WTC11 (cell line): ENCODE data around the gene HBM.

Source experiments
- CBFB ChIP-seq: sonication (generic); formaldehyde crosslinking; IDR thresholded peaks from 2 replicates; pipeline ENCODE4 v1.8.1; 2022; ENCODE audit warnings: mild to moderate bottlenecking, low read depth, missing genetic modification reagents
- CREB1 ChIP-seq: sonication (generic); formaldehyde crosslinking; IDR thresholded peaks from 2 replicates; pipeline ENCODE4 v1.8.0; 2023; ENCODE audit warnings: mild to moderate bottlenecking, missing genetic modification reagents
- JUN ChIP-seq: sonication (generic); formaldehyde crosslinking; IDR thresholded peaks from 2 replicates; pipeline ENCODE4 v1.8.0; 2023; ENCODE audit warnings: mild to moderate bottlenecking, missing genetic modification reagents
- NR2C2 ChIP-seq: sonication (generic); formaldehyde crosslinking; IDR thresholded peaks from 2 replicates; pipeline ENCODE4 v1.8.0; 2022; ENCODE audit warnings: mild to moderate bottlenecking, missing genetic modification reagents
- SP1 ChIP-seq: sonication (generic); formaldehyde crosslinking; conservative IDR thresholded peaks from 2 replicates; pipeline ENCODE4 v1.8.1; 2022; ENCODE audit warnings: missing genetic modification reagents
- TF ChIP-seq, protein P1 (sequence below): fragments of 200-600 bp; IDR thresholded peaks from 2 replicates; pipeline ENCODE4 v1.8.0; 2022; ENCODE audit warnings: antibody characterized with exemption
- TF ChIP-seq, protein P2 (sequence below): sonication (generic); formaldehyde crosslinking; IDR thresholded peaks from 2 replicates; pipeline ENCODE4 v1.8.1; 2023; ENCODE audit warnings: mild to moderate bottlenecking, missing genetic modification reagents

DNA sequence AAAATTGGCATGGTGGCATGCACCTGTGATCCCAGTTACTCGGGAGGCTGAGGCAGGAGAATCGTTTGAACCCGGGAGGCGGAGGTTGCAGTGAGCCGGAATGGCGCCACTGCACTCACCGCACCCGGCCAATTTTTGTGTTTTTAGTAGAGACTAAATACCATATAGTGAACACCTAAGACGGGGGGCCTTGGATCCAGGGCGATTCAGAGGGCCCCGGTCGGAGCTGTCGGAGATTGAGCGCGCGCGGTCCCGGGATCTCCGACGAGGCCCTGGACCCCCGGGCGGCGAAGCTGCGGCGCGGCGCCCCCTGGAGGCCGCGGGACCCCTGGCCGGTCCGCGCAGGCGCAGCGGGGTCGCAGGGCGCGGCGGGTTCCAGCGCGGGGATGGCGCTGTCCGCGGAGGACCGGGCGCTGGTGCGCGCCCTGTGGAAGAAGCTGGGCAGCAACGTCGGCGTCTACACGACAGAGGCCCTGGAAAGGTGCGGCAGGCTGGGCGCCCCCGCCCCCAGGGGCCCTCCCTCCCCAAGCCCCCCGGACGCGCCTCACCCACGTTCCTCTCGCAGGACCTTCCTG lies 14.4 kb downstream of the HBM start, which contains the start of gene HBQ1:
- TF ChIP-seq CBFB (CRISPR knock-in tag) (no peak), SP1 (CRISPR knock-in tag) (peak; percentile 35; the same call in 1 of the 2 replicates), CREB1 (no peak), NR2C2 (CRISPR knock-in tag) (no peak), JUN (no peak)
- TF ChIP-seq, protein P1, sequence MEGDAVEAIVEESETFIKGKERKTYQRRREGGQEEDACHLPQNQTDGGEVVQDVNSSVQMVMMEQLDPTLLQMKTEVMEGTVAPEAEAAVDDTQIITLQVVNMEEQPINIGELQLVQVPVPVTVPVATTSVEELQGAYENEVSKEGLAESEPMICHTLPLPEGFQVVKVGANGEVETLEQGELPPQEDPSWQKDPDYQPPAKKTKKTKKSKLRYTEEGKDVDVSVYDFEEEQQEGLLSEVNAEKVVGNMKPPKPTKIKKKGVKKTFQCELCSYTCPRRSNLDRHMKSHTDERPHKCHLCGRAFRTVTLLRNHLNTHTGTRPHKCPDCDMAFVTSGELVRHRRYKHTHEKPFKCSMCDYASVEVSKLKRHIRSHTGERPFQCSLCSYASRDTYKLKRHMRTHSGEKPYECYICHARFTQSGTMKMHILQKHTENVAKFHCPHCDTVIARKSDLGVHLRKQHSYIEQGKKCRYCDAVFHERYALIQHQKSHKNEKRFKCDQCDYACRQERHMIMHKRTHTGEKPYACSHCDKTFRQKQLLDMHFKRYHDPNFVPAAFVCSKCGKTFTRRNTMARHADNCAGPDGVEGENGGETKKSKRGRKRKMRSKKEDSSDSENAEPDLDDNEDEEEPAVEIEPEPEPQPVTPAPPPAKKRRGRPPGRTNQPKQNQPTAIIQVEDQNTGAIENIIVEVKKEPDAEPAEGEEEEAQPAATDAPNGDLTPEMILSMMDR: peak; percentile 59
- TF ChIP-seq, protein P2, sequence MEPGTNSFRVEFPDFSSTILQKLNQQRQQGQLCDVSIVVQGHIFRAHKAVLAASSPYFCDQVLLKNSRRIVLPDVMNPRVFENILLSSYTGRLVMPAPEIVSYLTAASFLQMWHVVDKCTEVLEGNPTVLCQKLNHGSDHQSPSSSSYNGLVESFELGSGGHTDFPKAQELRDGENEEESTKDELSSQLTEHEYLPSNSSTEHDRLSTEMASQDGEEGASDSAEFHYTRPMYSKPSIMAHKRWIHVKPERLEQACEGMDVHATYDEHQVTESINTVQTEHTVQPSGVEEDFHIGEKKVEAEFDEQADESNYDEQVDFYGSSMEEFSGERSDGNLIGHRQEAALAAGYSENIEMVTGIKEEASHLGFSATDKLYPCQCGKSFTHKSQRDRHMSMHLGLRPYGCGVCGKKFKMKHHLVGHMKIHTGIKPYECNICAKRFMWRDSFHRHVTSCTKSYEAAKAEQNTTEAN (CRISPR knock-in tag): no peak
